22Rv1 (cell line): ENCODE results near the gene DLG4.

Experiments used
- ZFX ChIP-seq: fragments of 450-650 bp; IDR thresholded peaks from 2 replicates; pipeline ENCODE4 v1.6.1; 2017; ENCODE audit warnings: antibody characterized with exemption, borderline replicate concordance
- TF ChIP-seq, protein P1 (sequence below): fragments of 450-650 bp; IDR thresholded peaks from 2 replicates; pipeline ENCODE4 v1.5.1; 2017; ENCODE audit warnings: mild to moderate bottlenecking

DNA sequence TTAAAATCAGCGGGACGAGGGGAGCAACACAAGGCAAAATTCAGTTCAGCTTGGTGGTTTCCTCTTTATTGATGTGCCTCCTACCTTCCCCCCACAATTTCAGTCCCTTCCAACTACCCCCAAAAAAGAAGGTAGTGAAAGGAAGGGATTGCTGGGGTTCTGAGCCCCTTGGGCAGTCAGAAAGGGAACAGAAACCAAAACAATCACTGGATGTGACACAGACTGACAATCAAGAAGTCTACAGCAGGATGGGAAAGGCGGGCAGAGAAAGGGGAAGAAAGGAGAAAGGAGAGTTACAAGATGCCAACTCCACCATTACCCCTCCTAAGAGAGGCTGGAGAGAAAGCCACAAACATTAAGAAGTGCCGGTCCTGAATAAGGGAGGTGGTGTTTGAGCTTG lies 20.7 kb upstream of the DLG4 start:
- TF ChIP-seq, protein P1, sequence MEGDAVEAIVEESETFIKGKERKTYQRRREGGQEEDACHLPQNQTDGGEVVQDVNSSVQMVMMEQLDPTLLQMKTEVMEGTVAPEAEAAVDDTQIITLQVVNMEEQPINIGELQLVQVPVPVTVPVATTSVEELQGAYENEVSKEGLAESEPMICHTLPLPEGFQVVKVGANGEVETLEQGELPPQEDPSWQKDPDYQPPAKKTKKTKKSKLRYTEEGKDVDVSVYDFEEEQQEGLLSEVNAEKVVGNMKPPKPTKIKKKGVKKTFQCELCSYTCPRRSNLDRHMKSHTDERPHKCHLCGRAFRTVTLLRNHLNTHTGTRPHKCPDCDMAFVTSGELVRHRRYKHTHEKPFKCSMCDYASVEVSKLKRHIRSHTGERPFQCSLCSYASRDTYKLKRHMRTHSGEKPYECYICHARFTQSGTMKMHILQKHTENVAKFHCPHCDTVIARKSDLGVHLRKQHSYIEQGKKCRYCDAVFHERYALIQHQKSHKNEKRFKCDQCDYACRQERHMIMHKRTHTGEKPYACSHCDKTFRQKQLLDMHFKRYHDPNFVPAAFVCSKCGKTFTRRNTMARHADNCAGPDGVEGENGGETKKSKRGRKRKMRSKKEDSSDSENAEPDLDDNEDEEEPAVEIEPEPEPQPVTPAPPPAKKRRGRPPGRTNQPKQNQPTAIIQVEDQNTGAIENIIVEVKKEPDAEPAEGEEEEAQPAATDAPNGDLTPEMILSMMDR = no peak
- TF ChIP-seq ZFX = no peak
